Activated CD4-positive, alpha-beta T cell treated with anti-CD3 and anti-CD28 coated beads, Interleukin-2, amount 50 U/mL, for 1 hour (primary cell): ENCODE results near the gene CHRD.

ENCODE experiments used
- DNase-seq: peaks from one replicate; pipeline ENCODE4 v3.0.0-alpha.2; 2020

The CHRD gene

DNA sequence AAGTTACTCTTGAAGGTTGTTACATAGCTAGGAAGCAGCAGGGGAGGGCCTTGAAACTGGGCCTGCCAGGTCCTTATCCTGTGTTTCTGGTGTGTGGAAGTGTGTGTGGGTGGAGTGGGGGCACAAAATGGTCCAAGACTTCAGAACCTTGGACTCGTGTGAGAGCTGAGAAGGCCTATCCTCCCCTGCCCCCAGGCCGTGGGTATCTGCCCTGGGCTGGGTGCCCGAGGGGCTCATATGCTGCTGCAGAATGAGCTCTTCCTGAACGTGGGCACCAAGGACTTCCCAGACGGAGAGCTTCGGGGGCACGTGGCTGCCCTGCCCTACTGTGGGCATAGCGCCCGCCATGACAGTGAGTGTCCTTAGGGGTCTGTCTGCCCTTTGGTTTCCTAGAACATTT lies 4.5 kb downstream of the CHRD start:
- no peak for DNase-seq

DNA sequence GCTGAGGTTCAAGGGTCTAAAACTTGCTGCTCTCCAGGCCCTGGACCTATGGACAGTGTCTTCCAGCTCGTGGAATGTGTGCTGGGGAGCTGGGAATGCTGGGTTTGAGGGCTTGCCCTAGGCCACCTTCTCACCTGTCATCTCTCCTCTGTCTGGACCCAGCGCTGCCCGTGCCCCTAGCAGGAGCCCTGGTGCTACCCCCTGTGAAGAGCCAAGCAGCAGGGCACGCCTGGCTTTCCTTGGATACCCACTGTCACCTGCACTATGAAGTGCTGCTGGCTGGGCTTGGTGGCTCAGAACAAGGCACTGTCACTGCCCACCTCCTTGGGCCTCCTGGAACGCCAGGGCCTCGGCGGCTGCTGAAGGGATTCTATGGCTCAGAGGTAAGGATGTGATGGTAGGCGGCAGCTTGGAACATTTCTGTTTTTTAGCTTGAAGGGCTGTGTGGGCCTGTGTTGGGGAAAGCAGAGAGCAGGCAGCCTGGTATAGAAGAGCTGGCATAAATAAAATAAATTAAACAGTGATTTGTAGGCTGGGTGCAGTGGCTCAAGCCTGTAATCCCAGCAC lies 5.1 kb downstream of the CHRD start:
- no peak for DNase-seq

DNA sequence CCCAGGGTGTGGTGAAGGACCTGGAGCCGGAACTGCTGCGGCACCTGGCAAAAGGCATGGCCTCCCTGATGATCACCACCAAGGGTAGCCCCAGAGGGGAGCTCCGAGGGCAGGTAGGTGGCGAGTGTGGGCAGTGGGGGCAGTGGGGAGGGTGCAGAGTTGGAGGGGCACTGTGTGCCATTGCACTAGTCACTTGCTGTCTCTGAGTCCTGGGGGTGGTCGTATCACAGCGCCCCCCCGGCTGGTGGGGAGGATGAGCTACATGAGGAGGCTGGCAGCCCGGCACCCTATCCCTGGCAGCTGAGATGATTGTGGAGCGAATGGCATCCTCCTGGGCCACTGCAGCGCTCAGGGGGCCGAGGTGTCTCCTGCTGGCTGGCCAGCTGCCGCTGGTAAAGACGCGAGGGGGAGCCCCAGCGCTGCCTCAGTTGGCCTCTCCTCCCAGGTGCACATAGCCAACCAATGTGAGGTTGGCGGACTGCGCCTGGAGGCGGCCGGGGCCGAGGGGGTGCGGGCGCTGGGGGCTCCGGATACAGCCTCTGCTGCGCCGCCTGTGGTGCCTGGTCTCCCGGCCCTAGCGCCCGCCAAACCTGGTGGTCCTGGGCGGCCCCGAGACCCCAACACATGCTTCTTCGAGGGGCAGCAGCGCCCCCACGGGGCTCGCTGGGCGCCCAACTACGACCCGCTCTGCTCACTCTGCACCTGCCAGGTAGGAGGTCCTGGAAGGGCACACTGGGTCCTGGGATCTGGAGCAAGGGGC lies 6.4 kb downstream of the CHRD start:
- no peak for DNase-seq

GRCh38 chr3:184387174-184387714 lies 7.4 kb downstream of the CHRD start:
- DNase-seq: no peak

GRCh38 chr3:184388164-184388935 lies 8.5 kb downstream of the CHRD start:
- no peak for DNase-seq

DNA sequence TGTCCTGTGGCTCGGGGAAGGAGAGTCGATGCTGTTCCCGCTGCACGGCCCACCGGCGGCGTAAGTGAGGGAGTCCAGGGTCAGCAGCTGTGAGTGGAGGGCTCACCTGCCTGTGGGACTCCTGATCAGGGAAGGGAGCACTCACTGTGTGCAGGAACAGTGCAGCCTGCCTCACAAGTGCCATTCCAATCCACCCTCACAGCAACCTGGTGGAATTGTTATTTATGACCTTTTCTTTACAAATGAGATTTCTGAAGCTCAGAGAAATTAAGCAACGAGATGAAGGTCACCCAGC lies 9.0 kb downstream of the CHRD start:
- no peak for DNase-seq

GRCh38 chr3:184389384-184389783 lies 9.5 kb downstream of the CHRD start:
- DNase-seq: no peak

- DNase-seq: no peak
These were observed 10.2 kb downstream of the CHRD start for GRCh38 chr3:184389935-184390528.

GRCh38 chr3:184391266-184391665 lies 11.4 kb downstream of the CHRD start:
- DNase-seq: no peak

- no peak for DNase-seq
These were observed 15.4 kb downstream of the CHRD start for GRCh38 chr3:184395320-184395660.

DNA sequence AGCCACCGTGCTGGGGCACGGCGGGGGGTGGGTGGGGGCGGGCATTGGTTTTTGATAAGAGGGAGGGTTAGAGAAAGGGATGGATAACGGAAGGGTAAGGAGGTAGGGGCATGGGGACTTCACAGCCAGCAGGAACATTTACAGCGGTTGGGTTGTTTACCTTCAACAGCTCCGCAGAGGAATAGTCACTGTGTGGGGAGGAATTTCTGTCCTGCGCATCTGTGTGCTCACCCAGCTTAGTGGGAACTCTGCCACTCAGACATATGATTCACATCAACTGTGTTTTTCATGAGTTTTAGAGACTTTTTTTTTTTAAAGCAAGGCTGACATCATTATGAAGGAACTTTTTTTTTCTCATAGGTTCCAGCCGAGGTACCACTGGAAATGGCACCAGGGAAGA lies 19.6 kb downstream of the CHRD start:
- DNase-seq: no peak

- no peak for DNase-seq
These were observed 25.5 kb downstream of the CHRD start for GRCh38 chr3:184405075-184406030.

- DNase-seq: no peak
These were observed 29.6 kb downstream of the CHRD start for GRCh38 chr3:184409331-184409926.

GRCh38 chr3:184409946-184410500 lies 30.2 kb downstream of the CHRD start:
- DNase-seq: no peak

GRCh38 chr3:184414418-184415202 lies 34.8 kb downstream of the CHRD start:
- no peak for DNase-seq

DNA sequence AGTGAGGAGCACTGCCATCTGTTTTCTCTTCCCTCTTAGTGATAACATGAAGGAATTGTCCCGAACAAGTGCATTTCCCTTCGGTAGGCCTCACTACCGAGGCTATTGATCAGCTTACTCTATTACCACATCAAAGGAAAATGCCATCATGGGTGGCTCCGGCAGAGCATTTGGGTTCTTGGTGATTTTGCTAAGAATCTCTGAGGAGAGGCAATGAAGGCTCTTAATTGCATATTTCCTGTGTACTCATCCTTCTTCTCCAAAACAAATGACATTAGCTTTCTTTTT lies 35.3 kb downstream of the CHRD start:
- DNase-seq: no peak

DNA sequence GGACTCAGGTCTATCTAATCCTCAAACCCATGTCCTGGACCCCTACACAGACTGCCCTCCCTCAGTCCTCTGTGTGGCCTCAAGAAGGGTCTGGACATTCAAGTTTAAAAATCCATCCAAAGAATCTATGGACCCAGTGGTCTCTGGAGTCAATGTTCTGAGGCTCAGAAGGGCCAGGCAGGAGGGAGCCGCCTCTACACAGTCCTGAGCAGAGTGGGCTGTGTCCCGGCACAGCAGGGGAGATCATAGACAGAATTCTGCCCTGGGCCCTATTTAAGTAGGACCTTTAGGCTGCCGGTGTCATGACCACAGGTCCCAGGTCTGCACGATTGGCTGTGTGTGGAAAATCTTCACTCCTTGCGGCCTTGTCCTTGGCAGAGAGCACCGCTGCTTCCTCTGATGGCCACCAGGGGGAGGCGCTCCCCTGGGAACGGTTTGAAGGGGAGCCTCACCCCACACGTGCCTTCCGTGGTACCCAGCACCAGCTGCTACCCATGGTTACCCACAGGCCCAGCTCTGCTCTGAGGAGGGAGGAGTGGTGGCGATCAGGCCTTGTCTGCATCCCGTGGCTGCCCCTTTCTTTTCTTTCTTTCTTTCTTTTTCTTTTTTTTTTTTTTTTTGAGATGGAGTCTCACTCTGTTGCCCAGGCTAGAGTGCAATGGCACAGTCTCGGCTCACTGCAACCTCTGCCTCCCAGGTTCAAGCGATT lies 37.9 kb downstream of the CHRD start:
- DNase-seq: peak; percentile 67

GRCh38 chr3:184419171-184419570 lies 39.3 kb downstream of the CHRD start:
- no peak for DNase-seq

DNA sequence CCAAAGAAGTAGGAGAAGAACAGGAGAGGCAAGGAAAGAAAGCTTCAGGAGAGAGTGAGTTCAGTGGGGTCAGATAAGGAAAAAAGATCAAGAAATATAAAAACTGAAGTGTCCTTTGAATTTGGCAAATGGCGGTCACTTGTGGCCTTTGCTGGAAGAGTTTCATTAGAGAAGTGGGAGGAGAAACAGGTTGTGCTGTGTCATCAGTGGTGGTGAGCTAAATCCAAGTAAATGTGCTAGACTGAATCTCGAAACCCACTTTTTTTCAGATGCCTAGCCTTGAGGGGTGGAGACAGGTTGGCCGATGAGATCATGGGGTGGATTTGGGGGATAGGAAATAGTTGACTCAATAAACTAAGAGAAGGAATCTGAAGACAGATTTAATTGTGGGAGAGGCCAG lies 43.7 kb downstream of the CHRD start:
- no peak for DNase-seq

DNA sequence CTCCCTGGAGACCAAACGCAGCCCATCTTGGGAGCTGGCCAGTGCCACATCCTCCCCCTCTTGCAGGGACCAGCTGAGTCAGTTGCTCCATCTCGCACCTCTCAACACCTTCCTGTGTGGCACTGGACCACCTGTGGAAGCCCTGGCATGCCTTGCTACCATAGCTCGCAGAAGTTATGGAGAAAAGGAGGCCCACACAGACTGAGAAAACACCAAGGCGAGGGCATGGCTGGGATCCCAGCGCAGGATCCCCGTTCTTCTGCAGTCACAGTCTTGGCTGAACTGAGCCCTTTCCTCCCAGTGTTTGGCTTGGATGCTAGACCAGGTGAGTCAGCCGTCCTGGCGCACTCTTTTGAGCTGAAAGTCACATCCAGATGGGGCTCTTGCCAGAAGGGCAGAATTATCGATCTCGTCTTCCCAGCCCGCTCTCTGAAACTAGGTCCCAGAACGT lies 46.9 kb downstream of the CHRD start:
- DNase-seq: no peak
